Fibroblast of the conjunctiva (primary cell): ENCODE measurements around the gene DCLK1.
A peak's percentile ranks its signal among the peaks of the same experiment; 100 is the strongest.

Experiments used
- DNase-seq: peaks from one replicate; pipeline ENCODE4 v3.0.0-alpha.2; 2010; ENCODE audit warnings: low read depth

The DCLK1 gene

GRCh38 chr13:35785576-35786303 is 345.4 kb downstream of the DCLK1 start:
- DNase-seq, result no peak

- DNase-seq, result no peak
Measured at GRCh38 chr13:35784286-35784951, 346.8 kb downstream of the DCLK1 start.

GRCh38 chr13:35782793-35783192 is 348.4 kb downstream of the DCLK1 start:
- no peak for DNase-seq

- no peak for DNase-seq
Measured at GRCh38 chr13:35781036-35782000, 349.9 kb downstream of the DCLK1 start.

- no peak for DNase-seq
Measured at GRCh38 chr13:35780613-35781012, 350.6 kb downstream of the DCLK1 start.

GRCh38 chr13:35771898-35772297 is 359.3 kb downstream of the DCLK1 start:
- DNase-seq, result peak; percentile 64

GRCh38 chr13:35770756-35771297 is 360.4 kb downstream of the DCLK1 start:
- DNase-seq, result no peak

- no peak for DNase-seq
Measured at GRCh38 chr13:35769812-35770211, 361.4 kb downstream of the DCLK1 start.

GRCh38 chr13:35768551-35768950 is 362.6 kb downstream of the DCLK1 start:
- no peak for DNase-seq

- DNase-seq, result no peak
Measured at GRCh38 chr13:35768073-35768472, 363.1 kb downstream of the DCLK1 start.

- no peak for DNase-seq
Measured at GRCh38 chr13:35767256-35767976, 363.8 kb downstream of the DCLK1 start.

- no peak for DNase-seq
Measured at GRCh38 chr13:35766663-35767062, 364.5 kb downstream of the DCLK1 start.

GRCh38 chr13:35765941-35766340 is 365.2 kb downstream of the DCLK1 start:
- no peak for DNase-seq

- no peak for DNase-seq
Measured at GRCh38 chr13:35765366-35765765, 365.8 kb downstream of the DCLK1 start.

- DNase-seq, result no peak
Measured at GRCh38 chr13:35764326-35765015, 366.7 kb downstream of the DCLK1 start.

GRCh38 chr13:35763782-35764123 is 367.4 kb downstream of the DCLK1 start:
- no peak for DNase-seq

GRCh38 chr13:35763060-35763781 is 368.0 kb downstream of the DCLK1 start:
- DNase-seq, result no peak

- DNase-seq, result no peak
Measured at GRCh38 chr13:35761440-35762252, 369.5 kb downstream of the DCLK1 start.

- no peak for DNase-seq
Measured at GRCh38 chr13:35760735-35761281, 370.4 kb downstream of the DCLK1 start.
